K562 (cell line): ENCODE measurements around the gene FSD1L.

Experiments used
- EGR1 ChIP-seq: fragments of 450-650 bp; conservative IDR thresholded peaks from 2 replicates; pipeline ENCODE4 v1.6.1; 2017; ENCODE audit warnings: mild to moderate bottlenecking
- HMGXB4 ChIP-seq: sonication (generic); formaldehyde crosslinking; IDR thresholded peaks from 2 replicates; pipeline ENCODE4 v1.8.1; 2023; ENCODE audit warnings: mild to moderate bottlenecking, missing genetic modification reagents
- KAT2B ChIP-seq: IDR thresholded peaks from one replicate; pipeline ENCODE4 v1.6.1; 2012; ENCODE audit warnings: low read depth, mild to moderate bottlenecking, control low read depth, inconsistent platforms, low read length, moderate library complexity
- KDM1A ChIP-seq, 2 experiments: fragments of 450-650 bp; IDR thresholded peaks; 2 replicates each; pipeline ENCODE4 v1.6.1; 2016; ENCODE audit warnings: mild to moderate bottlenecking in 2 of 2
- KLF13 ChIP-seq: fragments of 450-650 bp; IDR thresholded peaks from 2 replicates; pipeline ENCODE4 v1.6.1; 2016; ENCODE audit warnings: missing genetic modification characterization, low read depth, mild to moderate bottlenecking, missing compliant biosample characterization, moderate library complexity, borderline replicate concordance
- MAFF ChIP-seq: IDR thresholded peaks from 2 replicates; pipeline ENCODE4 v1.6.1; 2012; ENCODE audit warnings: low read length, improper control_type of control experiment
- MLX ChIP-seq, 2 experiments: fragments of 450-650 bp in 1 of 2; sonication (generic) in 1 of 2; formaldehyde crosslinking; conservative IDR thresholded peaks; 2 replicates each; pipeline versions ENCODE4 v1.4.0 to v1.8.1; 2020 to 2022; ENCODE audit warnings: mild to moderate bottlenecking in 1 of 2, missing genetic modification reagents in 1 of 2
- MXI1 ChIP-seq: IDR thresholded peaks from 2 replicates; pipeline ENCODE4 v1.6.1; 2011; ENCODE audit warnings: low read depth, mild to moderate bottlenecking, improper control_type of control experiment, low read length
- OTX1 ChIP-seq: fragments of 450-650 bp; formaldehyde crosslinking; IDR thresholded peaks from 2 replicates; pipeline ENCODE4 v1.4.0; 2022; ENCODE audit warnings: mild to moderate bottlenecking
- ZFP36 ChIP-seq: fragments of 150-350 bp; IDR thresholded peaks from 2 replicates; pipeline ENCODE4 v1.6.1; 2018; ENCODE audit warnings: low read length, low read depth; ENCODE audit not compliant: partially characterized antibody
- ZKSCAN1 ChIP-seq: fragments of 150-350 bp; IDR thresholded peaks from 2 replicates; pipeline ENCODE4 v1.6.1; 2016; ENCODE audit warnings: low read depth, low read length
- ZNF316 ChIP-seq: fragments of 450-650 bp; IDR thresholded peaks from 2 replicates; pipeline ENCODE4 v1.6.1; 2016
- TF ChIP-seq, protein P1 (sequence below): fragments of 250-450 bp; sonication (Bioruptor Pico); IDR thresholded peaks from 2 replicates; pipeline ENCODE4 v1.5.1; 2021; ENCODE audit warnings: mild to moderate bottlenecking

DNA sequence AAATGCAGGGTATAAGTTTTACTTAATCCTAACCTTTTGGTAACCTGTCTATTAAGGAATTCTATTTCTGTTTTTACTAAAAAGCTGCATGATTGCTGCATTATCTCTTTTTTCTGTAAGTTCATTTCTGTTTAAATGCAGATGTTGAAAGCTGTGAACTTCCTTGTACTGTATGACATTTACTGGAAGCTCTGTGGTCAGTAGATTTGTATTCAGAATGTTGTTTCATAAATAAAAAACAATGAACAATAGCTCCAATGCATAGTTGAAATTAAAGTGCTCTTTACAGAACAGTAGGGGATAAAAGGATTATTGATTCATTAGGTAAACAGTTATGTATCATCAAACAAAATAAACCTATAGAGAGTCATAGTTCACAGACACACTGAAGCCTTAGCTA is 63.6 kb downstream of the FSD1L start:
- no peak for TF ChIP-seq MAFF
- TF ChIP-seq HMGXB4 (CRISPR knock-in tag): no peak
- TF ChIP-seq ZKSCAN1: no peak
- TF ChIP-seq EGR1: no peak
- no peak for TF ChIP-seq KDM1A (IDR thresholded peaks at IDR 0.05)
- TF ChIP-seq OTX1: no peak
- TF ChIP-seq KAT2B: no peak
- no peak for TF ChIP-seq KLF13 (tag)
- no peak for TF ChIP-seq ZNF316
- no peak for TF ChIP-seq MXI1
- TF ChIP-seq, protein P1, sequence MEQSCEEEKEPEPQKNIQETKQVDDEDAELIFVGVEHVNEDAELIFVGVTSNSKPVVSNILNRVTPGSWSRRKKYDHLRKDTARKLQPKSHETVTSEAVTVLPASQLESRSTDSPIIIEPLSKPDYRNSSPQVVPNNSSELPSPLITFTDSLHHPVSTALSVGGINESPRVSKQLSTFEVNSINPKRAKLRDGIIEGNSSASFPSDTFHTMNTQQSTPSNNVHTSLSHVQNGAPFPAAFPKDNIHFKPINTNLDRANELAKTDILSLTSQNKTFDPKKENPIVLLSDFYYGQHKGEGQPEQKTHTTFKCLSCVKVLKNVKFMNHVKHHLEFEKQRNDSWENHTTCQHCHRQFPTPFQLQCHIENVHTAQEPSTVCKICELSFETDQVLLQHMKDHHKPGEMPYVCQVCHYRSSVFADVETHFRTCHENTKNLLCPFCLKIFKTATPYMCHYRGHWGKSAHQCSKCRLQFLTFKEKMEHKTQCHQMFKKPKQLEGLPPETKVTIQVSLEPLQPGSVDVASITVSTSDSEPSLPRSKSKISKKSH: no peak
- TF ChIP-seq MLX (CRISPR knock-in tag; conservative IDR thresholded peaks at IDR 0.05): no peak
- TF ChIP-seq ZFP36: no peak
